IgD-negative memory B cell (primary cell): ENCODE data around the gene CD300LD. TPM values are rescaled to one million over a fixed set of nuclear protein-coding genes. Genes with fewer than 3 reads are reported as not detected.

Source experiments
- H3K27ac Mint-ChIP-seq, 3 donors: one replicate each; pipeline ENCODE4 v1.8.0; 2020 to 2022; ENCODE audit warnings: mild to moderate bottlenecking in 3 of 3, mixed read lengths in 3 of 3, moderate library complexity in 1 of 3
- H3K27me3 Mint-ChIP-seq: one replicate; pipeline ENCODE4 v1.8.0; 2021; ENCODE audit warnings: mixed read lengths
- H3K36me3 Mint-ChIP-seq: one replicate; pipeline ENCODE4 v1.8.0; 2020; ENCODE audit warnings: mild to moderate bottlenecking, mixed read lengths
- H3K4me1 Mint-ChIP-seq, 3 donors: one replicate each; pipeline ENCODE4 v1.8.0; 2020 to 2022; ENCODE audit warnings: mixed read lengths in 3 of 3, mild to moderate bottlenecking in 1 of 3
- H3K4me3 Mint-ChIP-seq, 4 donors: one replicate each; pipeline ENCODE4 v1.8.0; 2020 to 2022; ENCODE audit warnings: mild to moderate bottlenecking in 4 of 4, mixed read lengths in 4 of 4, moderate library complexity in 3 of 4
- H3K9me3 Mint-ChIP-seq, 3 donors: one replicate each; pipeline ENCODE4 v1.8.0; 2020 to 2021; ENCODE audit warnings: mixed read lengths in 3 of 3, mild to moderate bottlenecking in 1 of 3
- polyA plus RNA-seq: library from polyadenylated mRNA; unstranded; fragments of 300-500 nt; fragmentation: Illumina TruSeq; gene quantifications from one replicate; pipeline ENCODE4 v1.2.3, GENCODE V29; 2021

CD300LD gene
- polyA plus RNA-seq, 1 donor from 2014 or later = not detected

GRCh38 chr17:74623693-74624093, 31.6 kb upstream of the CD300LD start, which contains the start of gene CD300E:
Gene CD300E (minus strand): TSS chr17:74623738. CDS start chr17:74623621, 117 bp downstream.
- Mint-ChIP-seq H3K4me1 (peaks cover 0 to 2% (median 2%) of the 10 kb centered on the region in 3 donors), H3K27ac (no peak within 1 kb of the TSS), H3K4me3 (peak within 1 kb of the TSS in 1 of 4 donors; percentile 6), H3K27me3 (peaks cover 11% of the 10 kb centered on the region), H3K36me3 (no peaks in the 10 kb centered on the region), H3K9me3 (peaks cover 0 to 11% (median 0%) of the 10 kb centered on the region in 3 donors)

- peaks cover 0 to 3% (median 0%) of the 10 kb centered on the region in 3 donors for H3K9me3 Mint-ChIP-seq
- no peak overlapping the region for H3K27ac Mint-ChIP-seq
- H3K4me3 Mint-ChIP-seq = peak overlapping the region in 1 of 4 donors; percentile 27
- H3K36me3 Mint-ChIP-seq = no peaks in the 10 kb centered on the region
- H3K27me3 Mint-ChIP-seq = peaks cover 34% of the 10 kb centered on the region
- H3K4me1 Mint-ChIP-seq = peaks cover 0 to 3% (median 2%) of the 10 kb centered on the region in 3 donors
These were observed 27.1 kb upstream of the CD300LD start for GRCh38 chr17:74619077-74619673.

- H3K27ac Mint-ChIP-seq = no peak overlapping the region
- no peak overlapping the region for H3K4me3 Mint-ChIP-seq
- peaks cover 32% of the 10 kb centered on the region for H3K27me3 Mint-ChIP-seq
These were observed 26.4 kb upstream of the CD300LD start for GRCh38 chr17:74618451-74618850.

GRCh38 chr17:74616696-74617095, 24.6 kb upstream of the CD300LD start:
- Mint-ChIP-seq H3K27me3 (peaks cover 35% of the 10 kb centered on the region), H3K4me1 (peaks cover 0 to 5% (median 3%) of the 10 kb centered on the region in 3 donors), H3K27ac (no peak overlapping the region), H3K9me3 (no peaks in the 10 kb centered on the region), H3K4me3 (no peak overlapping the region), H3K36me3 (no peaks in the 10 kb centered on the region)

More at GRCh38 chr17:74618451-74618850, 26.4 kb upstream of the CD300LD start:
- peaks cover 0 to 3% (median 2%) of the 10 kb centered on the region in 3 donors for H3K4me1 Mint-ChIP-seq
- no peaks in the 10 kb centered on the region for H3K36me3 Mint-ChIP-seq
- H3K9me3 Mint-ChIP-seq = no peaks in the 10 kb centered on the region

- Mint-ChIP-seq H3K27me3 (peaks cover 37% of the 10 kb centered on the region), H3K4me1 (peaks cover 0 to 8% (median 0%) of the 10 kb centered on the region in 3 donors), H3K4me3 (peak overlapping the region in 1 of 4 donors; percentile 51), H3K27ac (no peak overlapping the region), H3K36me3 (no peaks in the 10 kb centered on the region), H3K9me3 (peaks cover 0 to 4% (median 0%) of the 10 kb centered on the region in 3 donors)
These were observed 20.0 kb upstream of the CD300LD start for GRCh38 chr17:74612046-74612445.

GRCh38 chr17:74610108-74610507, 18.0 kb upstream of the CD300LD start:
- Mint-ChIP-seq H3K36me3 (no peaks in the 10 kb centered on the region), H3K9me3 (peaks cover 0 to 4% (median 0%) of the 10 kb centered on the region in 3 donors), H3K27me3 (peaks cover 25% of the 10 kb centered on the region), H3K4me1 (peaks cover 0 to 8% (median 0%) of the 10 kb centered on the region in 3 donors), H3K27ac (no peak overlapping the region), H3K4me3 (no peak overlapping the region)

- Mint-ChIP-seq H3K36me3 (no peaks in the 10 kb centered on the region), H3K4me3 (no peak overlapping the region), H3K27ac (no peak overlapping the region), H3K4me1 (peaks cover 0 to 16% (median 0%) of the 10 kb centered on the region in 3 donors), H3K27me3 (peaks cover 19% of the 10 kb centered on the region), H3K9me3 (peaks cover 0 to 4% (median 0%) of the 10 kb centered on the region in 3 donors)
These were observed 16.4 kb upstream of the CD300LD start for GRCh38 chr17:74608511-74608910.

- Mint-ChIP-seq H3K36me3 (no peaks in the 10 kb centered on the region), H3K4me1 (peaks cover 3 to 19% (median 5%) of the 10 kb centered on the region in 3 donors), H3K27ac (no peak overlapping the region), H3K27me3 (peaks cover 13% of the 10 kb centered on the region), H3K4me3 (no peak overlapping the region), H3K9me3 (peaks cover 0 to 4% (median 0%) of the 10 kb centered on the region in 3 donors)
These were observed 15.1 kb upstream of the CD300LD start for GRCh38 chr17:74607221-74607620.

- Mint-ChIP-seq H3K27me3 (peaks cover 12% of the 10 kb centered on the region), H3K36me3 (no peaks in the 10 kb centered on the region), H3K9me3 (peaks cover 0 to 4% (median 0%) of the 10 kb centered on the region in 3 donors), H3K4me1 (peaks cover 3 to 24% (median 5%) of the 10 kb centered on the region in 3 donors), H3K27ac (no peak overlapping the region), H3K4me3 (no peak overlapping the region)
These were observed 14.0 kb upstream of the CD300LD start for GRCh38 chr17:74606050-74606449.

- Mint-ChIP-seq H3K4me1 (peaks cover 3 to 26% (median 5%) of the 10 kb centered on the region in 3 donors), H3K9me3 (peaks cover 0 to 4% (median 0%) of the 10 kb centered on the region in 3 donors), H3K27me3 (peaks cover 12% of the 10 kb centered on the region), H3K4me3 (peak overlapping the region in 1 of 4 donors; percentile 9), H3K27ac (no peak overlapping the region), H3K36me3 (no peaks in the 10 kb centered on the region)
These were observed 13.3 kb upstream of the CD300LD start for GRCh38 chr17:74605361-74605760.

GRCh38 chr17:74604761-74605160, 12.7 kb upstream of the CD300LD start:
- peaks cover 12% of the 10 kb centered on the region for H3K27me3 Mint-ChIP-seq
- H3K4me1 Mint-ChIP-seq = peaks cover 4 to 31% (median 8%) of the 10 kb centered on the region in 3 donors
- H3K9me3 Mint-ChIP-seq = peaks cover 0 to 4% (median 0%) of the 10 kb centered on the region in 3 donors
- no peak overlapping the region for H3K4me3 Mint-ChIP-seq
- H3K36me3 Mint-ChIP-seq = no peaks in the 10 kb centered on the region
- H3K27ac Mint-ChIP-seq = no peak overlapping the region

GRCh38 chr17:74604200-74604599, 12.1 kb upstream of the CD300LD start:
- Mint-ChIP-seq H3K27ac (peak overlapping the region in 2 of 3 donors; percentile 29 to 31), H3K4me3 (peak overlapping the region in 1 of 4 donors; percentile 7), H3K27me3 (peaks cover 16% of the 10 kb centered on the region), H3K4me1 (peaks cover 9 to 36% (median 14%) of the 10 kb centered on the region in 3 donors), H3K9me3 (peaks cover 0 to 4% (median 0%) of the 10 kb centered on the region in 3 donors), H3K36me3 (no peaks in the 10 kb centered on the region)

- H3K27me3 Mint-ChIP-seq = peaks cover 16% of the 10 kb centered on the region
- H3K36me3 Mint-ChIP-seq = no peaks in the 10 kb centered on the region
- peak overlapping the region in 1 of 4 donors; percentile 33 for H3K4me3 Mint-ChIP-seq
These were observed 11.7 kb upstream of the CD300LD start for GRCh38 chr17:74603746-74604145.

GRCh38 chr17:74603037-74603635, 11.1 kb upstream of the CD300LD start:
- Mint-ChIP-seq H3K27me3 (peaks cover 13% of the 10 kb centered on the region), H3K4me3 (peak overlapping the region in 1 of 4 donors; percentile 25), H3K36me3 (no peaks in the 10 kb centered on the region), H3K9me3 (peaks cover 0 to 4% (median 0%) of the 10 kb centered on the region in 3 donors), H3K4me1 (peaks cover 13 to 43% (median 19%) of the 10 kb centered on the region in 3 donors), H3K27ac (peak overlapping the region in 1 of 3 donors; percentile 19)

More at GRCh38 chr17:74603746-74604145, 11.7 kb upstream of the CD300LD start:
- peaks cover 0 to 4% (median 0%) of the 10 kb centered on the region in 3 donors for H3K9me3 Mint-ChIP-seq
- peak overlapping the region in 2 of 3 donors; percentile 29 to 31 for H3K27ac Mint-ChIP-seq
- peaks cover 9 to 39% (median 16%) of the 10 kb centered on the region in 3 donors for H3K4me1 Mint-ChIP-seq

GRCh38 chr17:74601944-74602572, 10.0 kb upstream of the CD300LD start:
- Mint-ChIP-seq H3K36me3 (no peaks in the 10 kb centered on the region), H3K4me1 (peaks cover 13 to 40% (median 19%) of the 10 kb centered on the region in 3 donors), H3K27ac (no peak overlapping the region), H3K27me3 (peaks cover 7% of the 10 kb centered on the region), H3K4me3 (no peak overlapping the region), H3K9me3 (peaks cover 0 to 3% (median 0%) of the 10 kb centered on the region in 3 donors)
